ENCODE data around the gene FOXS1.

FOXS1 gene

DNA sequence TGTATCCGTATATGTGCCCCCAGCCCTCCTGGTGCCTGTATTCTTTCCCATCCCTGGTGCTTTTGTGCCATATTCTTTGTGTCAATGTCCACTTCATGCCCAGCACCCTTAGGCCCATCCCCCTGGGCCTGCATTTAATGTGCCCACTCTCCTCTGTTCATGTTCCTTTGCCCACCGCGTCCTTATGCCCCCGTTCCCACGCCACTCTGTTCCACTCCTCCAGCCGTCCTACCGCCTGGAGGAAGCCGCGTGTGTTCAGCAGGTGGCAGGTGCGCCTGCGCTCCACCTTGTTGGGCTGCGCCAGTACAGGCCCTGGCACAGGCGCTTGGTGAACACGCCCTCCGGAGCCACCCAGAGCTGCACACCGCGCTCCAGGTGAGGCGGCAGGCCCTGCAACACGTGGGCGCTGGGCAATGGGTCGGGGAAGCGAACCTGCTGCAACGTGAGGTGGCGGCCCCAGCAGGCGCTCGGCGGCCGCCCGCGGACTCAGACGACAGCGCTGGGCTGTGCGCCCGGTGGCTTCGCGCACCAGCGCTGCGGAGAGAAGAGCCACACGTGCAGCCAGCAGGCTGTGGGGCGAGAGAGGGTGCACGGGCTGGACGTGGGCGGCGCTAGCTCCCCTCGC is 4.0 kb upstream of the FOXS1 start:
- CTCF ChIA-PET, result interaction anchor here (1.4 kb wide), 1 partner anchor 108 kb away, joined by 3 read pairs; no protein-coding TSS in a partner anchor
- DNase-seq (ENCODE audit: extremely low spot score), result no peak
- TF ChIP-seq PKNOX1 (IDR thresholded peaks at IDR 0.05) (no peak), FOXM1 (IDR thresholded peaks at IDR 0.05; ENCODE audit: borderline replicate concordance) (no peak), BHLHE40 (IDR thresholded peaks at IDR 0.05; ENCODE audit: borderline replicate concordance) (no peak), SUZ12 (IDR thresholded peaks at IDR 0.05) (no peak), TARDBP (IDR thresholded peaks at IDR 0.05) (no peak), SP1 (IDR thresholded peaks at IDR 0.05) (no peak), FOXK2 (IDR thresholded peaks at IDR 0.05) (no peak), FOXA1 (IDR thresholded peaks at IDR 0.05) (no peak), NFRKB (IDR thresholded peaks at IDR 0.05) (no peak), L3MBTL2 (conservative IDR thresholded peaks at IDR 0.05) (no peak), ARNT (IDR thresholded peaks at IDR 0.05) (no peak)
- POLR2A ChIA-PET, result interaction anchor here (1.0 kb wide), 1 partner anchor 102 kb away, joined by 3 read pairs; the partner anchor contains the start of gene PDRG1

DNA sequence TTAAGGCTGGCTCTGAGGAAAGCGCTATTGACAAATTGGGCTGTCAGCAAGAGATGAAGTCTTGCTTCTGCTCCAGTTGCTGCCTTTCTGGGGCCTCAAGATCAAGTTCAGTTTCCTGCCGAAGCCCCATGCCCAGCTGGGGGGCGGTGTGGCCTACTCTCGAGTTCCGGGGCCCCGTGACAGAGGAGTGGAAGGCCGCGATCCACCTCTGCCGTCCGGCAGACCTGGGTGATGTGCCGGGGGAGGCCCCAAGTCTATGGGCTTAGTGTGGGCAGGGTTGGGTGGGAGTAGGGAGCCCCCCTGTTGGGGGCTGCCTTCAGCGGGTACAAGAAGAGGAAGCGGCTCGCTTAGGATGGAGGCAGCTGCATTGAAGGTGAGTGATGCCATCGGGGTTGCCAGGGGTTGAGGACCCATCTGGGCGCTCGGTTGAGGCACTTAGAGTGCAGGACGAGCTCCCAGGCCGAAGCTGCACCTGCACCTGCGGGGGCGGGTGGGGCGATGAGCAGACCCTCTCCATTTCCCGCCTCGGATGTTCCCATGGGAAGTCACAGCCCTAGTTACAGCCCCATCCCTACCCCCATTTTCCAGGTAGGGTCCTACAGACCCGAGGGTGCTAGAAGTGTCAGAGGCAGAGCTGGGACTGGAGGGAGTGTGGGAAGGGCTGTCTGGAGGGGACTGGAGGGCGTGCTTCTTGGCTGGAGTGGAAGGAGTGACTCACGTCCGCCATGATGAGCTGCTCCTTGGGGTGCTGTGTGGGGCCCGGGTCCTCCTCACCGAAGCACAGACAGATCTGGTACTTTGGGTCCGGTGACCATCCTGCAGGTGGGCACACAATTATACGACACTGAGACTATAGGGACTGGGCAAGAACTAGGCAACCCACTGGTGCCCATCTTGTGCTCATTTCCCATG is 2.9 kb upstream of the FOXS1 start:
- no peak for TF ChIP-seq FOXK2 (IDR thresholded peaks at IDR 0.05)
- no peak for TF ChIP-seq TARDBP (IDR thresholded peaks at IDR 0.05)
- TF ChIP-seq SUZ12 (IDR thresholded peaks at IDR 0.05), result no peak
- no peak for TF ChIP-seq PKNOX1 (IDR thresholded peaks at IDR 0.05)
- TF ChIP-seq CTBP1 (IDR thresholded peaks at IDR 0.05; ENCODE audit: borderline replicate concordance), result no peak
- TF ChIP-seq BHLHE40 (IDR thresholded peaks at IDR 0.05; ENCODE audit: borderline replicate concordance), result no peak
- TF ChIP-seq NFRKB (IDR thresholded peaks at IDR 0.05), result no peak
- no peak for TF ChIP-seq L3MBTL2 (conservative IDR thresholded peaks at IDR 0.05)
- no peak for TF ChIP-seq ELF4 (IDR thresholded peaks at IDR 0.05)
- TF ChIP-seq FOXM1 (IDR thresholded peaks at IDR 0.05; ENCODE audit: borderline replicate concordance), result no peak
- no peak for TF ChIP-seq FOXA1 (IDR thresholded peaks at IDR 0.05)
- TF ChIP-seq HDGF (IDR thresholded peaks at IDR 0.05; ENCODE audit: borderline replicate concordance), result no peak
- ChIA-PET CTCF (no interaction called here), POLR2A (no interaction called here)
- no peak for DNase-seq (ENCODE audit: extremely low spot score)

DNA sequence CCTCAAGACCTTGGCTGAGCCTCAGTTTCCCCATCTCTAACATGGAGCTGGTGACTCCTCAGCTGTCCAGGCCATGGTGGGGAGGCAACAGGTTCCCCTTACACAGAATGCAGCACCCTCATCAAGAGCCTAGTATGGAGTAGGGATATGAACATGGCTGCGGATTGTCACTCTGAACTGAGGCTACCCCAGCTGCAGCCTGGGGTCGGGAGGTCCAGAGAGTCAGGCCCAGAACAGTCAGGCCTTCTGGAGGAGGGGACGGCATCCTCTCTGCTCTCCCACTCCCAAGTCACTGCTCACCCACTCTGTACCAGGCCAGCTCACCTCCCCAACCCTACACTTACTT is 1.4 kb upstream of the FOXS1 start:
- ChIA-PET POLR2A (interaction anchor here (1.1 kb wide), 1 partner anchor 105 kb away, joined by 3 read pairs; the partner anchor contains the start of gene PDRG1), CTCF (interaction anchor here (0.6 to 1.6 kb wide), 14 partner anchors 8 to 270 kb away, joined by 3 to 6 read pairs (median 3); partner anchors contain the start of gene PDRG1)
- no peak for DNase-seq (ENCODE audit: extremely low spot score)
- TF ChIP-seq NFRKB (IDR thresholded peaks at IDR 0.05) (no peak), BHLHE40 (IDR thresholded peaks at IDR 0.05; ENCODE audit: borderline replicate concordance) (no peak), CTBP1 (IDR thresholded peaks at IDR 0.05; ENCODE audit: borderline replicate concordance) (no peak), ARNT (IDR thresholded peaks at IDR 0.05) (no peak), ZNF384 (IDR thresholded peaks at IDR 0.05) (no peak)

GRCh38 chr20:31844737-31845299 is 586 bp downstream of the FOXS1 start:
- DNase-seq (ENCODE audit: extremely low spot score), result no peak
- POLR2A ChIA-PET, result no interaction called here
- TF ChIP-seq ARNT (IDR thresholded peaks at IDR 0.05), result no peak
- no peak for TF ChIP-seq HDGF (IDR thresholded peaks at IDR 0.05; ENCODE audit: borderline replicate concordance)
- no peak for TF ChIP-seq LEF1 (IDR thresholded peaks at IDR 0.05; ENCODE audit: borderline replicate concordance)
- no peak for TF ChIP-seq ELF4 (IDR thresholded peaks at IDR 0.05)
- TF ChIP-seq FOXK2 (IDR thresholded peaks at IDR 0.05), result no peak
- TF ChIP-seq SP1 (IDR thresholded peaks at IDR 0.05), result no peak
- no peak for TF ChIP-seq FOXA1 (IDR thresholded peaks at IDR 0.05)
- no peak for TF ChIP-seq ZNF384 (IDR thresholded peaks at IDR 0.05)
- no peak for TF ChIP-seq PKNOX1 (IDR thresholded peaks at IDR 0.05)
- TF ChIP-seq SUZ12 (IDR thresholded peaks at IDR 0.05), result no peak
- no peak for TF ChIP-seq BHLHE40 (IDR thresholded peaks at IDR 0.05; ENCODE audit: borderline replicate concordance)
- no peak for TF ChIP-seq FOXM1 (IDR thresholded peaks at IDR 0.05; ENCODE audit: borderline replicate concordance)
- TF ChIP-seq L3MBTL2 (conservative IDR thresholded peaks at IDR 0.05), result no peak
- TF ChIP-seq CTBP1 (IDR thresholded peaks at IDR 0.05; ENCODE audit: borderline replicate concordance), result no peak
- TF ChIP-seq TARDBP (IDR thresholded peaks at IDR 0.05), result no peak
- no peak for TF ChIP-seq NFRKB (IDR thresholded peaks at IDR 0.05)
- CTCF ChIA-PET, result no interaction called here

DNA sequence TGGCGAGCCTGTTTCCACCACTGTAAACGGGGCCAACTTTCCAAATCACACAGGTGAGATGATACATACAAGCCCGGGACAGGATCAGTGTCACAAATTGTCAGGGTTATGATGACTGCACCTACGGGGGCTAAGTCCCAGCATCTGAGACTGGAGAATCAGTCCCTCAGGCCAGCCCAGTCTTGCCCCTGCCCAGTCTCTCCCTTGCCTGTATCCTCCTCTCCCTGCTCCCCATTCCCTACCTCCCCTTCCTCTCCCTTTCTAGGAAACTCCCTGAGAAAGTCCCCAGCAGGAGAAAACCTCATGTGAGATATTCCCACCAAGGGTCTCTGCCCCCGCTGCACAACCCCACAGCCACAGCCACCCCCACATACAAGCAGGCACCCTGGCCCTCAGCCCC is 1.5 kb downstream of the FOXS1 start:
- ChIA-PET CTCF (no interaction called here), POLR2A (no interaction called here)
- DNase-seq (ENCODE audit: extremely low spot score), result no peak
- TF ChIP-seq BHLHE40 (IDR thresholded peaks at IDR 0.05; ENCODE audit: borderline replicate concordance) (no peak), PKNOX1 (IDR thresholded peaks at IDR 0.05) (no peak), HDGF (IDR thresholded peaks at IDR 0.05; ENCODE audit: borderline replicate concordance) (no peak), FOXK2 (IDR thresholded peaks at IDR 0.05) (no peak), NFRKB (IDR thresholded peaks at IDR 0.05) (no peak), L3MBTL2 (conservative IDR thresholded peaks at IDR 0.05) (no peak), LEF1 (IDR thresholded peaks at IDR 0.05; ENCODE audit: borderline replicate concordance) (no peak), FOXA1 (IDR thresholded peaks at IDR 0.05) (no peak)

All from HEK293T (cell line).